HepG2 (cell line): ENCODE measurements around the gene ENDOG. TPM values are rescaled to one million over a fixed set of nuclear protein-coding genes. Genes with fewer than 3 reads are reported as not detected.

Experiments
- AFF4 ChIP-seq: sonication (generic); formaldehyde crosslinking; IDR thresholded peaks from 2 replicates; pipeline ENCODE4 v1.4.0; 2020; ENCODE audit warnings: missing genetic modification reagents
- ATF3 ChIP-seq: sonication (generic); formaldehyde crosslinking; IDR thresholded peaks from 2 replicates; pipeline ENCODE4 v1.4.0; 2020; ENCODE audit warnings: missing genetic modification reagents
- CBFB ChIP-seq: sonication (generic); formaldehyde crosslinking; IDR thresholded peaks from 2 replicates; pipeline ENCODE4 v1.4.0; 2020; ENCODE audit warnings: missing genetic modification reagents
- HES4 ChIP-seq: sonication (generic); formaldehyde crosslinking; IDR thresholded peaks from 2 replicates; pipeline ENCODE4 v1.9.0; 2021; ENCODE audit warnings: mild to moderate bottlenecking, missing genetic modification reagents, borderline replicate concordance
- KLF13 ChIP-seq: sonication (generic); formaldehyde crosslinking; IDR thresholded peaks from 2 replicates; pipeline ENCODE4 v1.4.0; 2020; ENCODE audit warnings: mild to moderate bottlenecking, missing genetic modification reagents
- MAFK ChIP-seq, 2 experiments: IDR thresholded peaks in 1 of 2; conservative IDR thresholded peaks in 1 of 2; 2 replicates each; pipeline ENCODE4 v1.6.1; 2011; ENCODE audit warnings: improper control_type of control experiment in 2 of 2, low read length in 2 of 2
- RXRA ChIP-seq: sonication (generic); formaldehyde crosslinking; IDR thresholded peaks from 2 replicates; pipeline ENCODE4 v1.5.1; 2020; ENCODE audit warnings: missing genetic modification reagents
- SIX4 ChIP-seq: sonication (generic); formaldehyde crosslinking; IDR thresholded peaks from 2 replicates; pipeline ENCODE4 v1.4.0; 2020; ENCODE audit warnings: missing genetic modification reagents
- SNAPC5 ChIP-seq: sonication (generic); formaldehyde crosslinking; IDR thresholded peaks from 2 replicates; pipeline ENCODE4 v1.8.1; 2023; ENCODE audit warnings: mild to moderate bottlenecking, missing genetic modification reagents, borderline replicate concordance
- SRY ChIP-seq: sonication (generic); formaldehyde crosslinking; IDR thresholded peaks from 2 replicates; pipeline ENCODE4 v1.8.0; 2022; ENCODE audit warnings: mild to moderate bottlenecking, missing genetic modification reagents
- TAF1 ChIP-seq: sonication (generic); formaldehyde crosslinking; IDR thresholded peaks from 2 replicates; pipeline ENCODE4 v1.4.0; 2020; ENCODE audit warnings: missing genetic modification reagents
- ZC3H4 ChIP-seq: sonication (generic); formaldehyde crosslinking; IDR thresholded peaks from 2 replicates; pipeline ENCODE4 v1.4.0; 2020; ENCODE audit warnings: missing genetic modification reagents, borderline replicate concordance
- ZNF275 ChIP-seq: sonication (generic); formaldehyde crosslinking; IDR thresholded peaks from 2 replicates; pipeline ENCODE4 v1.8.0; 2022; ENCODE audit warnings: missing genetic modification reagents, mild to moderate bottlenecking, inconsistent platforms, borderline replicate concordance
- ZNF510 ChIP-seq: sonication (generic); formaldehyde crosslinking; IDR thresholded peaks from 2 replicates; pipeline ENCODE4 v1.4.0; 2020; ENCODE audit warnings: low read depth, mild to moderate bottlenecking, missing genetic modification reagents
- ZNF619 ChIP-seq: sonication (generic); formaldehyde crosslinking; IDR thresholded peaks from 2 replicates; pipeline ENCODE4 v1.4.0; 2020; ENCODE audit warnings: mild to moderate bottlenecking, missing genetic modification reagents
- ZNF816 ChIP-seq: sonication (generic); formaldehyde crosslinking; IDR thresholded peaks from 2 replicates; pipeline ENCODE4 v1.8.0; 2022; ENCODE audit warnings: missing genetic modification reagents, mild to moderate bottlenecking, borderline replicate concordance
- polyA plus RNA-seq, 8 experiments: library from polyadenylated mRNA; depleted of rRNA in 3 of 8; stranded (reverse) in 7 of 8; unstranded in 1 of 8; fragments of >200 nt; fragmentation: Illumina TruSeq in 4 of 8; extraction: Trizol in 4 of 8; gene quantifications; 2 replicates each; pipeline versions ENCODE4 v1.2.1 to v1.2.3, GENCODE V29; 2011 to 2016; ENCODE audit warnings: low read depth in 4 of 8, missing spikeins in 1 of 8, mixed read lengths in 1 of 8; ENCODE audit not compliant: insufficient read depth in 1 of 8
- total RNA-seq, 5 experiments: library from RNA; depleted of rRNA; stranded (reverse); fragments of >200 nt; fragmentation: Illumina TruSeq; extraction: Trizol; gene quantifications; 2 replicates each; pipeline ENCODE4 v1.2.3, GENCODE V29; 2016; ENCODE audit warnings: low read depth in 1 of 5
- TF ChIP-seq, protein P1 (sequence below): sonication (generic); formaldehyde crosslinking; IDR thresholded peaks from 2 replicates; pipeline ENCODE4 v1.4.0; 2020; ENCODE audit warnings: missing genetic modification reagents, borderline replicate concordance
- TF ChIP-seq, protein P2 (sequence below): sonication (generic); formaldehyde crosslinking; IDR thresholded peaks from 2 replicates; pipeline ENCODE4 v1.5.0; 2020; ENCODE audit warnings: mild to moderate bottlenecking, low read depth, missing genetic modification reagents, borderline replicate concordance

The ENDOG gene
- total and polyA plus RNA-seq, 2 of the 13 experiments (the other 11 are each of a cell fraction or from before 2014, with no cell fraction given), result 26.3 to 28.8 TPM

DNA sequence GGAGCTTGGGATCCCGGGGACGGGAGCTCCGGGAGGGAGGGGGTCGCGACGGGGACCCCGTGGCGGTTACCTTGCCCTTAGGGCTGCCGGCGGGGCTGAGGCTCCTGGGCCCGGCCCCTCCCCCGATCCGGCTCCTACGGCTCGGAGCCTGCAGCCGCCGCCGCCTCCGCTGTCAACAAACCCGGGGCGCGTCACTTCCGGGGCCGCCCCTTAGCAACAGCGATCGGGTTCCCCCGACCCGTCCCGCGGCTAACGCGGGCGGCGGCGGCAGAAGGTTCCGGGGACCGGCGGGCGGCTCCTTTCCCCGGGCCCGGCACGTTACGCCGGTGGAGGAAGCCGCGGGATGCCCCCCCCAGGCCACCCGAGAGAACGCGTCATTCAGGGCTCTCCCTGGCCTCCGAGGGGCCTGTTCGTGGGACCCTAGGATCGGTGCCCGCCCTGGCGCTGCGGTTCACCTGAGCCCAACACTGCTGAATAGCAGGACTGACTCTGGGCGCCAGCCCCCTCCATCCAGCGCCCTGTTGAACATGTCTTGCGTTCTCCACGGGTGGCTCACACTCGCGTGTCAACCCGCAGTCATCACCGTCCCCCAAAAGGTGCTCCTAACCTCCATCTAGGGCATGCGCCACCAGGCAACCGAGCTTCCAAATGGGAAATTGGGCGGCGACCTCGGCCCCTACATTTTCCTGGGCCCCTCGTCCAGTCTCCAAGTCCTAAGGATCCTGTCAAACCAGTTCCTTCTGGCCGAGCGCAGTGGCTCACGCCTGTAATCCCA is 46.4 kb upstream of the ENDOG start, which contains the start of gene ZER1 (continued):
- no peak for TF ChIP-seq AFF4
- TF ChIP-seq ZNF275 (CRISPR knock-in tag), result no peak; the same call in 1 of the 2 replicates
- no peak for TF ChIP-seq ZNF619 (CRISPR knock-in tag)
- no peak for TF ChIP-seq MAFK (conservative IDR thresholded peaks at IDR 0.05 in 1 of 2, IDR thresholded peaks at IDR 0.05 in 1 of 2; ENCODE audit: low read length in 2 of 2)
- TF ChIP-seq, protein P1, sequence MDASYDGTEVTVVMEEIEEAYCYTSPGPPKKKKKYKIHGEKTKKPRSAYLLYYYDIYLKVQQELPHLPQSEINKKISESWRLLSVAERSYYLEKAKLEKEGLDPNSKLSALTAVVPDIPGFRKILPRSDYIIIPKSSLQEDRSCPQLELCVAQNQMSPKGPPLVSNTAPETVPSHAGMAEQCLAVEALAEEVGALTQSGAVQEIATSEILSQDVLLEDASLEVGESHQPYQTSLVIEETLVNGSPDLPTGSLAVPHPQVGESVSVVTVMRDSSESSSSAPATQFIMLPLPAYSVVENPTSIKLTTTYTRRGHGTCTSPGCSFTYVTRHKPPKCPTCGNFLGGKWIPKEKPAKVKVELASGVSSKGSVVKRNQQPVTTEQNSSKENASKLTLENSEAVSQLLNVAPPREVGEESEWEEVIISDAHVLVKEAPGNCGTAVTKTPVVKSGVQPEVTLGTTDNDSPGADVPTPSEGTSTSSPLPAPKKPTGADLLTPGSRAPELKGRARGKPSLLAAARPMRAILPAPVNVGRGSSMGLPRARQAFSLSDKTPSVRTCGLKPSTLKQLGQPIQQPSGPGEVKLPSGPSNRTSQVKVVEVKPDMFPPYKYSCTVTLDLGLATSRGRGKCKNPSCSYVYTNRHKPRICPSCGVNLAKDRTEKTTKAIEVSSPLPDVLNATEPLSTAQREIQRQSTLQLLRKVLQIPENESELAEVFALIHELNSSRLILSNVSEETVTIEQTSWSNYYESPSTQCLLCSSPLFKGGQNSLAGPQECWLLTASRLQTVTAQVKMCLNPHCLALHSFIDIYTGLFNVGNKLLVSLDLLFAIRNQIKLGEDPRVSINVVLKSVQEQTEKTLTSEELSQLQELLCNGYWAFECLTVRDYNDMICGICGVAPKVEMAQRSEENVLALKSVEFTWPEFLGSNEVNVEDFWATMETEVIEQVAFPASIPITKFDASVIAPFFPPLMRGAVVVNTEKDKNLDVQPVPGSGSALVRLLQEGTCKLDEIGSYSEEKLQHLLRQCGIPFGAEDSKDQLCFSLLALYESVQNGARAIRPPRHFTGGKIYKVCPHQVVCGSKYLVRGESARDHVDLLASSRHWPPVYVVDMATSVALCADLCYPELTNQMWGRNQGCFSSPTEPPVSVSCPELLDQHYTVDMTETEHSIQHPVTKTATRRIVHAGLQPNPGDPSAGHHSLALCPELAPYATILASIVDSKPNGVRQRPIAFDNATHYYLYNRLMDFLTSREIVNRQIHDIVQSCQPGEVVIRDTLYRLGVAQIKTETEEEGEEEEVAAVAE (CRISPR knock-in tag), result peak; percentile 87; the same call in 1 of the 2 replicates
- TF ChIP-seq, protein P2, sequence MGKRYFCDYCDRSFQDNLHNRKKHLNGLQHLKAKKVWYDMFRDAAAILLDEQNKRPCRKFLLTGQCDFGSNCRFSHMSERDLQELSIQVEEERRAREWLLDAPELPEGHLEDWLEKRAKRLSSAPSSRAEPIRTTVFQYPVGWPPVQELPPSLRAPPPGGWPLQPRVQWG (CRISPR knock-in tag), result no peak
- 0 out of 2 replicates have a peak, but pooled peaks have one; percentile 28 for TF ChIP-seq HES4 (CRISPR knock-in tag)
- TF ChIP-seq ZC3H4 (CRISPR knock-in tag), result no peak
- peak; percentile 86 for TF ChIP-seq CBFB (CRISPR knock-in tag)
- TF ChIP-seq ZNF510 (CRISPR knock-in tag), result no peak
- no peak for TF ChIP-seq ZNF816 (CRISPR knock-in tag)
- TF ChIP-seq KLF13 (CRISPR knock-in tag), result no peak
- TF ChIP-seq RXRA (CRISPR knock-in tag), result peak; percentile 73; the same call in 1 of the 2 replicates
- 0 out of 2 replicates have a peak, but pooled peaks have one; percentile 82 for TF ChIP-seq SNAPC5 (CRISPR knock-in tag)
- no peak for TF ChIP-seq SRY (CRISPR knock-in tag)
- peak; percentile 90 for TF ChIP-seq TAF1 (CRISPR knock-in tag)
- peak; percentile 69; the same call in 1 of the 2 replicates for TF ChIP-seq ATF3 (CRISPR knock-in tag)
- TF ChIP-seq SIX4 (CRISPR knock-in tag), result no peak; the same call in 1 of the 2 replicates
